HuH-7.5 (cell line): ENCODE data around the gene ZNF354C.

Source experiments
- DNase-seq: peaks from one replicate; pipeline ENCODE4 v3.0.0; 2011; ENCODE audit warnings: low spot score

The ZNF354C gene

DNA sequence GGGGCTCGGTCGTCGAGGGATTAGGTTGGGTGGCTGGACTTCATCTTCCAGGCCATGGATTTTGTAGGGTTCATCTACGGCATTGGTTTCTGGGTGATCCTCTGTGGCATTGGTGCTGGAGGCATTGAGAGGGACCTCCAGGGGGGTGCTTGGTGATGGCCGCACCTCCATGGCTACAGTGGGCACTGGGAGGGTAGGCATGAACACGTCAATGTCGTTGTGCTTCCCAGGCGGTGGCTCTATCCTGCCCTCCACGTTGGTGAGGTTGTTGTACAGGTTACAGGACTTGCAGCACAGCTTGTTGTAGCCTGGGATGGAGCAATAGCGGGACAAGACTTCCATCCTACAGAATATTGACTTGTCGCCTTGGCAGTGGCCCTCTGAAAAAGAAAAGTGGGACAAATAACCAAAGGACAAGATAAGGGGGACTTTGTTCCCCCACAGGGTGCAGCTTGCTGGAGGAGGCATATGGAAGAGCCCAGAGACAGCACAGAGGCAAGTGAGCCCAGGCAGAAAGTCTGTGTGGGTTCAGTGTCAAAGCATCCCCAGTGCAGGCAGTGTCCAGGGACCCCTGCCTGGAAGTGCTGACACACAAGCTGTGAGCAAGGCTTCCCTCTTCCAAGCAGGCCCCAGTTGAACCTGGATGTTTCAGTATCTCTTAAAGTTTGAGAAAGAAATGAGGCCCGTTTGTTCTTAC is 53.9 kb downstream of the ZNF354C start:
- peak; percentile 6 for DNase-seq

DNA sequence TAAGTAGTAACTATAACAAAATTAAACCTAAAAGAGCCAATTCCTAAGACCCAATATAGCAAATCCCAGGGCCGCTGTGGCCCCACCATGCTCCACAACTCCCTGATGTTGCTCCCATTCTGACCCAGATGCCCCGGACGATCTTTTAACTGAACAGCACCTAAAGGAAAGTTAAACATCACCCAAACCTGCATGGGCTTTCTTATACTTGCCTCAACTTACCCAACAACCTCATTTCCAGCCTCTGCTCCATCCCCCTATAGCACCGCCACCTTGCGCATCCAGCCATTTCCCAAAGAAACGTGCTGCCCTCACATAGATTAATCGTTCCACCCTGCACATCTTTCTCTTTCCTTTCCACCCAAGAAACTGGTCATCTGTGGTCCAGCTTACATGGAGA is 54.6 kb downstream of the ZNF354C start:
- peak; percentile 1 for DNase-seq

DNA sequence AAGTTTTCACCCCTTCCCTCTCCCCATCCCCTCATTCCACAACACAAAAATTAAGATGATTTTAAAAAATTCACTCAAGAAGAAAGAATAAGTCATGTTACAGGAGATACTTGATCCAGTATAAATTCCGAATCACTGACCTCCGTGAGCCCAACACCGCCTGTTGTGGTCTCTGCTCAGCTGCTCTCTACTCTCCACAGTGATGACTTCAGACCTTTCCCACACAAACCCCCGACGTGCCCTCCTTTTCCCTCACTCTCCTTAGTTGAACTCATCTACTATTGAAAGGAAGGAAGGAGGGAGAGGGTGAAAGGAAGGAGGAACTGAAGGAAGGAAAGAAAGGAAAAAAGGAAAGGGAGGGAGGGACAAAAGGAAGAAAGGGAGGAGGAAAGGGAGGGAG is 55.1 kb downstream of the ZNF354C start:
- DNase-seq, result no peak

DNA sequence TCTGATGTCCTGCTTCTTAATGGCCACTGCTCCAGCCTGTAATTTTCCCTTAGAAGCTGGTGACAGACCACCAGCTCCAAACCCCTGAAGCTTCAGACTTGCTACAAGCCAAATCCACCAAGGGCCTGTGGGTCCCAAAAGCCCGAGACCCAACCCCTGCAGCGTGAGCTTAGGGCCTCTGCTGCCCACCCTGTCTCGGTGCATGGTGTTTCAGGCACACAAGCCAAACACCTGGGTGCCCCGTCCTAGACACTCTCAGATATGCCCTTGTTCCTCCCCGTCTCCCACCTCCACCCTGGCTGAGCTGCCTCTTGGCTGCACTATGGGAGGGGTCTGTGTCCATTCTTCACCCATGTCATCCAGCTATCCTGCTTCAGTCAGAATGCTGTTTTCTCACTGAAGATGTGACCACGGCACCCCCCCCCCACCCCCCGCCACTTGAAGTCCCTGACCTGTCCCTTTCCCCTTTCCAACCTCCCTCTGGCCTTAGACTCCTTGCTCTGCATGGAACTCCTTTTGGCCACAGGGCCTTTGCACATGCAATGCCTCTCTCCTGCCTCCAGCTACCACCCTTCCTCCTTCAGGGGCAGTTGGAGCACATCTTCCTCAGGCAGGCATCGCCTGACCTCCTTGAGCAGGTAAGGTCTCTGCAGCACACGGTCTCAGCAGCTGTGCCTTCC is 55.8 kb downstream of the ZNF354C start:
- no peak for DNase-seq

DNA sequence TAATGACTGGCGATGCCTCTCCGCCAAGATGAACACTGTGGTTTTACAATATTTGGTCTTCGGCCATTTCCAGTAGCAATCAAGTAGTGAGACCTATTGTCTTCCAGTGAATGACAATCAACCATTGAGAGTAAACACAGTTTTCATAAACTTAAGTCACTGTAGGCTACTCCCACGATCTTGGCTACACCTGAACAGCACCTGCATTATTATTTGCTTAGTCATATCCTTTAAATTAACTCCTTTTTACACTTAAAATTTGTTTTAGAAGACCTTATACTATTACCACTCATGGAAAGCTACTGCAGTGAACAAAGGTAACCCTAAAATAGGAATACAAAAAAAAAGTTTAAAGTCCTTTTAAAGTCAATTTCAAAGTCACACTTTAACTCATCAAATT is 58.2 kb downstream of the ZNF354C start:
- no peak for DNase-seq

DNA sequence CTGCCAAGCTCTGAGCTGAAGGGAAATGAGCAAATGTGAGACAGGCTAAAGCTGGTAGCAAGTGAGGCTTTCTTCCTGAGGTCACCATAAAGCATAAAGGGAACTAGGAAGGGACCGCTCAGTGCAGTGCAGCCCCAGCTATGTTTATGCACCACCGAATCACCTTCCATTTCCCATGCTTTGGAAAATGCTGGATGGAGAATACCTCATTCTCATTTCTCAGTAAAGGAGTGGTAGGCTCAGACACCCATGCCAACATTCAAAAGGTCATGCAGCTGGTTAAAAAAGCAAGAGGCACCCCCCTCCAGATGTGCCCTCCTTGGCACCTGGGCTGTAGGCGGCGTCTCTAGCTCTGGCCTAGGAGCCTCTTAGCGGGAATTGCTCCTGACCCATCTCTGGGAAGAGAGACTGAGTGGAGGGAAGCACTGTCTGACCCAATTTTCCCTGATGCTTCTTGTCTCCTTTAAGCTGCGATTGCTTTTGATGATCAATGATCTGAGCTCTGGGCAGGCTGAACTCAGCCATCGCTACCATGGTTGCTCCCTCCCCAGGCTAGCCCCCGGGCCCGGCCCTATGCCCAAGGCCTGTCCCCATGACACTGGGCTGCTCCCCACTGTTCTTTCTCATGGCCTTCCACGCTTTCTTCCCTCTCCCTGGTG is 58.7 kb downstream of the ZNF354C start:
- no peak for DNase-seq

GRCh38 chr5:179119415-179120170 is 59.4 kb downstream of the ZNF354C start:
- DNase-seq, result no peak

GRCh38 chr5:179120421-179120861 is 60.3 kb downstream of the ZNF354C start:
- DNase-seq, result no peak

- DNase-seq, result no peak
Measured at GRCh38 chr5:179120951-179121666, 60.9 kb downstream of the ZNF354C start.

DNA sequence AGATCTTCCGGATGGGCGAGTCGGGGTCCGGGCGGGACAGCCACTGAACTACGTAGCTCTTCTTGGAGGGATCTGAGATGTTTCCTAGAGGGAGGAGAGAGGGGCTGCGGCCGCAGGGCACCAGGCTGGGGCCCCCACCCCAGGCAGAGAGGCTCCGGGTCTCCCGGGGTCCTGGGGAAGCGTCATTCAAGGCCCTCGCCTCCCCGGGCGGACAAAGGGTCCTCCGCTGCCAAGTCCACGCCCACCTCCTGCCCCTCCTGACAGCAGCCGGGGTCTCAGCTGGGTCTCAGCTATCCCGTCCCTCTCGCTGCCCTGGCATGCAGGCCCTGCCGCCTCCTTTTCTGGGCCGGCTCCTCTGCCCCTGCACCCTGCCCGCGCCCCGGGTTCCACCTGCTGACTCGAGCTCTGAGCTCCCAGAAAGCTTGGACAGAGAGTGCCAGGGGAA is 61.5 kb downstream of the ZNF354C start:
- DNase-seq, result no peak

GRCh38 chr5:179122411-179123108 is 62.4 kb downstream of the ZNF354C start:
- no peak for DNase-seq

- DNase-seq, result no peak
Measured at GRCh38 chr5:179123109-179123426, 62.9 kb downstream of the ZNF354C start.

DNA sequence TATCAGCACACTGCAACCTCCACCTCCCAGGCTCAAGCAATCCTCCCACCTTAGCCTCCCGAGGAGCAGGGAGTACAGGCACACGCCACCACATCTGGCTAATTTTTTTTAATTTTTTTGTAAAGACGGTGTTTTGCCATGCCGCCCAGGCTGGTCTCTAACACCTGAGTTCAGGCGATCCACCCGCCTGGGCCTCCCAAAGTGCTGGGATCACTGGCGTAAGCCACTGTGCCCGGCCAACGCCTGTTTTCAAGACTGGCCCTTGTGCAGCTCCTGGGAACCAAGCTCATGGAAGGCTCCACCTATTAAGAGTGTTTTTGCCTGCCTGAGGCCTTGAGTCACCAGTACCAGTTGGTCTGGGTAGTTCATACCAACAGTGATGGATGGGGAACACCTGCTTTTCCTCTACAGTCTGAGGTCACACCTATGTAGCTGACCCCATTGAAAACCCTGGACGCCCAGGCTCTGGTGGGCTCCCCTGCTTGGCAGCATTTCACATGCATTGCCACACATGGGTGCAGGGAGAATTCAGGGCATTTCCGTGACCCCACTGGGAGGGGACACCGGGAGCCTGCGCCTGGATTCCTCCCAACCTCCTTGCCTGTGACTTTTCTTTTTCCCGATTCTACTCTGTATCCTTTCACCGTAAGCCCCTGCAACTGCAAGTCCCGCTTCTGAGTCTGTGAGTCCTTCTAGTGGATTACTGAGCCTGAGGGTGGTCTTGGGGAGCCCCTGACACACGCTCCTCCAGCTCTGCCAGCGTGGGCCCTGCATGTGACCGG is 63.5 kb downstream of the ZNF354C start:
- DNase-seq, result no peak

- no peak for DNase-seq
Measured at GRCh38 chr5:179124273-179124852, 64.2 kb downstream of the ZNF354C start.

DNA sequence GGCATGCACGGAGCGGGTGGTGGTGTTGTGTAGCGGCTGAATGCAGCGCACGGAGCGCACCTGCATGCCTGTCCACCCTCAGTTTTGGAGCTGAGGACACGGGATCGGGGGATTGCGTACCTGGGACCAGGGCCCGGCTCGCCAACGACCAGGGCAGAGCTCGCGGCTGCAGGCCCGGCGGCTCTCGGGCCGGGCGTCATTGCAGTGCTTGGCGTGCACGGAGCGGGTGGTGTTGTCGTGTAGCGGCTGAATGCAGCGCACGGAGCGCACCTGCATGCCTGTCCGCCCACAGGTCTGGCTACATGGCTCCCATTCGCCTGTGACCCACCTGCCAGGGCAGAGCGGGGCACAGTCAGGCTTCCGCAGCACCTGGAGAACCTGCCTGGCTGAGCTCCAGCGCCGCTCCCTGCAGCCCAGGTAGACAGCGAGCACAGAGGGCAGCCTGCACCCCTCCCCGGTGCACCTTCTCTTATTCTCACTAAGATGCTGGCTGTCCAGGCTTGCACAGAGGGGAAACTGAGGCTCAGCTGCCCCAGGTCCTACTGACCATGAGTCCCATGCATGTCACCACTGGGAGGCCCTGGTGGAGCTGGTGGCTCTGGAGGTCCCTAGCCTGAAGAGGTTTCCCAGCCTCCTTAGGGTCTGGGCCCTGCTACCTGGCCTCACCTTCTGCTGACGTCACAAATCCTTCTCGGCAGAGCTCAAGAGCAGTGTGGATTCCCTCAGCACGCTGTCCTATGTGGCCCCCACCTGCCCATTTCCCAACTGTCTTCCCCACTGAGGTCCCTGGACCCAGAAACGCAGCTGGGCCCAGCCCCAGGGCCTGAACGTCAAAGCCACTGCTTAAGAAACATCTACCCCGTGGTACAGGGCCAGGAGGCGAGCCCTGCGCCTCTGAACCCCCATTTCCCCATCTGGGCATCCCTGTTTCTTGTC is 64.9 kb downstream of the ZNF354C start:
- no peak for DNase-seq

- no peak for DNase-seq
Measured at GRCh38 chr5:179125789-179126505, 65.8 kb downstream of the ZNF354C start.

GRCh38 chr5:179126506-179126991 is 66.4 kb downstream of the ZNF354C start:
- DNase-seq, result no peak
